ENCODE results near the gene PHTF1.

DNA sequence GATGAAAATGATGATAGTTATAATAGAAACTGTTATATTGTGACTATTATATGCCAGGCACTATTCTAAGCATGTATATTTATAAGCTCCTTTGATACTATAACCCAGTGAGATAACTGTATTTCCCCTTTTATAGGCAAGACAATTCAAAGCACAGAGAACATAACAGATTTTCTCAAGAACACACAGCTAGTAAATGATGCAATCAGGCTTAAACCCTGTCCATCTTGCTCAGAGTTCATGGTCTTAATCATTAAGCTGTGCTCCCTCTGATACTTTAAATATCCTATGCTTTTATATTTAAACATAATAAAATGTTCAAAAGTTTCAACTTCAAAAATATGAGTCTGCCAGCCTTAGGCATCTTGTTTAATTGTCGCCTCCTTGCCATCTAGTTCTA lies 88.6 kb downstream of the PHTF1 start:
- TF ChIP-seq, protein P1, sequence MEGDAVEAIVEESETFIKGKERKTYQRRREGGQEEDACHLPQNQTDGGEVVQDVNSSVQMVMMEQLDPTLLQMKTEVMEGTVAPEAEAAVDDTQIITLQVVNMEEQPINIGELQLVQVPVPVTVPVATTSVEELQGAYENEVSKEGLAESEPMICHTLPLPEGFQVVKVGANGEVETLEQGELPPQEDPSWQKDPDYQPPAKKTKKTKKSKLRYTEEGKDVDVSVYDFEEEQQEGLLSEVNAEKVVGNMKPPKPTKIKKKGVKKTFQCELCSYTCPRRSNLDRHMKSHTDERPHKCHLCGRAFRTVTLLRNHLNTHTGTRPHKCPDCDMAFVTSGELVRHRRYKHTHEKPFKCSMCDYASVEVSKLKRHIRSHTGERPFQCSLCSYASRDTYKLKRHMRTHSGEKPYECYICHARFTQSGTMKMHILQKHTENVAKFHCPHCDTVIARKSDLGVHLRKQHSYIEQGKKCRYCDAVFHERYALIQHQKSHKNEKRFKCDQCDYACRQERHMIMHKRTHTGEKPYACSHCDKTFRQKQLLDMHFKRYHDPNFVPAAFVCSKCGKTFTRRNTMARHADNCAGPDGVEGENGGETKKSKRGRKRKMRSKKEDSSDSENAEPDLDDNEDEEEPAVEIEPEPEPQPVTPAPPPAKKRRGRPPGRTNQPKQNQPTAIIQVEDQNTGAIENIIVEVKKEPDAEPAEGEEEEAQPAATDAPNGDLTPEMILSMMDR (IDR thresholded peaks at IDR 0.05; ENCODE audit: low read length), result no peak
- TF ChIP-seq EZH2 (IDR thresholded peaks at IDR 0.05; ENCODE audit: borderline replicate concordance, low read length), result no peak

Measured in OCI-LY1 (cell line).